GM12878 (cell line): ENCODE results near the gene ST13. TPM values are rescaled to one million over a fixed set of nuclear protein-coding genes. Genes with fewer than 3 reads are reported as not detected.

Experiments
- ATAC-seq: fragments of 200-7000 bp; cut with Tn5 transposase; 3 replicates; pipeline ENCODE4 v1.9.1; 2020; ENCODE audit warnings: mild to moderate bottlenecking, moderate library complexity
- BruUV-seq: library from RNA; stranded (reverse); fragments of 400-500 nt; replicated peaks from 2 replicates; lab custom pipeline; 2021; lab: Mats Ljungman, UMichigan
- CTCF ChIA-PET: fragments of 300-600 bp; sonication (Branson Sonifier 250); formaldehyde crosslinking; extraction: SDS; loops from one replicate; lab custom pipeline; 2021; ENCODE audit warnings: inconsistent platforms; lab: Yijun Ruan, JAX
- POLR2A ChIA-PET: fragments of 350-600 bp; formaldehyde crosslinking; extraction: SDS; loops from one replicate; lab custom pipeline; 2021; ENCODE audit warnings: inconsistent platforms; lab: Charles Lee
- RAD21 ChIA-PET: fragments of 300-600 bp; sonication (Branson Sonifier 250); formaldehyde crosslinking; loops from one replicate; lab custom pipeline; 2023; ENCODE audit warnings: antibody characterized with exemption; ENCODE audit not compliant: unreplicated experiment; lab: Charles Lee
- SMC1A ChIA-PET: fragments of 300-600 bp; sonication (Branson Sonifier 250); formaldehyde crosslinking; loops from one replicate; lab custom pipeline; 2023; ENCODE audit not compliant: unreplicated experiment, uncharacterized antibody; lab: Charles Lee
- DNase-seq: peaks from one replicate; pipeline ENCODE4 v3.0.0-alpha.2; 2011; ENCODE audit warnings: low read depth, low spot score
- FAIRE-seq: peaks from 3 replicates; lab custom pipeline; 2011; peaks lifted over from hg19 to GRCh38; lab: Jason Lieb, UNC
- H2AFZ ChIP-seq: 2 replicates; pipeline ENCODE4 v1.6.0; 2011; ENCODE audit warnings: low read depth, low read length, control low read depth; ENCODE audit not compliant: control insufficient read depth
- H3K27ac ChIP-seq: 2 replicates; pipeline ENCODE4 v1.5.1; 2011; ENCODE audit warnings: control low read depth; ENCODE audit not compliant: control insufficient read depth, insufficient read depth
- H3K27me3 ChIP-seq, 2 experiments: replicated peaks in 1 of 2; 2 replicates each; pipeline versions ENCODE4 v1.6.0 to v1.6.1; 2011; ENCODE audit warnings: low read length in 1 of 2; ENCODE audit not compliant: control insufficient read depth in 2 of 2, insufficient read depth in 2 of 2
- H3K36me3 ChIP-seq, 2 experiments: 2 replicates each; pipeline ENCODE4 v1.5.1; 2011; ENCODE audit warnings: low read length in 1 of 2; ENCODE audit not compliant: control insufficient read depth in 2 of 2, insufficient read depth in 2 of 2
- H3K4me1 ChIP-seq: 2 replicates; pipeline ENCODE4 v1.6.1; 2011; ENCODE audit warnings: mild to moderate bottlenecking, low read length, moderate library complexity, mixed read lengths; ENCODE audit not compliant: control insufficient read depth, insufficient read depth
- H3K4me2 ChIP-seq: 2 replicates; pipeline ENCODE4 v1.6.0; 2011; ENCODE audit warnings: control low read depth; ENCODE audit not compliant: control insufficient read depth, insufficient read depth
- H3K4me3 ChIP-seq: fragments of 200-600 bp; sonication (generic); 2 replicates; pipeline ENCODE4 v1.5.1; 2016
- H3K79me2 ChIP-seq: 2 replicates; pipeline ENCODE4 v1.6.0; 2011; ENCODE audit warnings: low read length; ENCODE audit not compliant: control insufficient read depth, insufficient read depth
- H3K9ac ChIP-seq: 2 replicates; pipeline ENCODE4 v1.8.0; 2011; ENCODE audit warnings: low read length, control low read depth, mixed read lengths; ENCODE audit not compliant: control insufficient read depth, insufficient read depth
- H3K9me3 ChIP-seq: replicated peaks from 3 replicates; pipeline ENCODE4 v1.5.1; 2011; ENCODE audit warnings: mild to moderate bottlenecking, low read length; ENCODE audit not compliant: control insufficient read depth, insufficient read depth
- H4K20me1 ChIP-seq: 2 replicates; pipeline ENCODE4 v1.6.0; 2011; ENCODE audit not compliant: control insufficient read depth, insufficient read depth
- GABPA ChIP-seq: IDR thresholded peaks from 2 replicates; pipeline ENCODE4 v1.6.1; 2014; ENCODE audit warnings: antibody characterized with exemption, low read depth, mild to moderate bottlenecking, inconsistent platforms
- KDM1A ChIP-seq: fragments of 200-600 bp; sonication (generic); IDR thresholded peaks from 2 replicates; pipeline ENCODE4 v1.6.1; 2016; ENCODE audit warnings: borderline replicate concordance
- MTA3 ChIP-seq: IDR thresholded peaks from 2 replicates; pipeline ENCODE4 v1.6.1; 2012; ENCODE audit warnings: low read length, inconsistent platforms, borderline replicate concordance
- POLR2AphosphoS2 ChIP-seq: IDR thresholded peaks from 2 replicates; pipeline ENCODE4 v1.6.1; 2011; ENCODE audit warnings: low read depth, mild to moderate bottlenecking, low read length, improper control_type of control experiment, moderate library complexity
- SMARCA5 ChIP-seq: fragments of 450-650 bp; IDR thresholded peaks from 2 replicates; pipeline ENCODE4 v1.6.1; 2017; ENCODE audit warnings: mild to moderate bottlenecking
- SP1 ChIP-seq: IDR thresholded peaks from one replicate; pipeline ENCODE4 v1.6.1; 2011; ENCODE audit warnings: low read depth, low read length
- SRF ChIP-seq, 2 experiments: IDR thresholded peaks; 2 replicates each; pipeline ENCODE4 v1.6.1; 2011; ENCODE audit warnings: low read depth in 2 of 2, low read length in 2 of 2, mild to moderate bottlenecking in 1 of 2, moderate library complexity in 1 of 2
- SUZ12 ChIP-seq: fragments of 200-600 bp; sonication (generic); IDR thresholded peaks from one replicate; pipeline ENCODE4 v1.6.1; 2018; ENCODE audit warnings: antibody characterized with exemption, mild to moderate bottlenecking; ENCODE audit not compliant: unreplicated experiment
- WGBS: methylation state at CpG from one replicate; pipeline ENCODE4 v1.1.6; 2016; ENCODE audit warnings: low lambda C conversion rate; ENCODE audit not compliant: insufficient replicate concordance, insufficient coverage; ENCODE audit errors: missing lambda C conversion rate; 5-methylcytosine and 5-hydroxymethylcytosine counted together
- in situ Hi-C: fragments of 300-500 bp; cut with MboI; formaldehyde crosslinking; loops from 9 replicates; pipeline ENCODE4 v1.14.3; 2018; ENCODE audit warnings: mixed read lengths
- intact Hi-C: fragments of 100-400 bp; cut with micrococcal nuclease; formaldehyde crosslinking; loops from one replicate; pipeline ENCODE4 v1.14.2; 2022; ENCODE audit not compliant: unreplicated experiment
- polyA plus RNA-seq, 11 experiments: library from polyadenylated mRNA; depleted of rRNA in 4 of 11; unstranded in 6 of 11; stranded (reverse) in 5 of 11; fragments of >200 nt; fragmentation: Nextera tagmentation in 4 of 11; fragmentation: Illumina TruSeq in 1 of 11; extraction: Ambion mirVana in 4 of 11; extraction: Trizol in 1 of 11; gene quantifications; 1 replicate in 1 of 11; 2 replicates in 10 of 11; pipeline versions ENCODE4 v1.2.1 to v1.2.3, GENCODE V29; 2011 to 2016; ENCODE audit warnings: inconsistent platforms in 2 of 11, missing spikeins in 2 of 11, low read depth in 1 of 11
- total RNA-seq, 4 experiments: library from RNA; depleted of rRNA in 3 of 4; stranded (reverse); fragments of >200 nt in 3 of 4; fragmentation: Illumina TruSeq in 1 of 4; extraction: Trizol in 1 of 4; gene quantifications; 2 replicates each; pipeline versions ENCODE4 v1.2.1 to v1.2.3, GENCODE V29; 2013 to 2021
- TF ChIP-seq, protein P1 (sequence below): fragments of 150-350 bp; IDR thresholded peaks from 2 replicates; pipeline ENCODE4 v1.6.1; 2016; ENCODE audit warnings: low read depth, low read length
- TF ChIP-seq, protein P2 (sequence below): fragments of 450-650 bp; IDR thresholded peaks from 2 replicates; pipeline ENCODE4 v1.6.1; 2018; ENCODE audit warnings: mild to moderate bottlenecking, low read depth, moderate library complexity; ENCODE audit not compliant: partially characterized antibody

ST13 gene
- total and polyA plus RNA-seq, 10 of the 15 experiments (the other 5 are each of a cell fraction or from before 2014, with no cell fraction given): 52.5 to 286 (median 181) TPM

DNA sequence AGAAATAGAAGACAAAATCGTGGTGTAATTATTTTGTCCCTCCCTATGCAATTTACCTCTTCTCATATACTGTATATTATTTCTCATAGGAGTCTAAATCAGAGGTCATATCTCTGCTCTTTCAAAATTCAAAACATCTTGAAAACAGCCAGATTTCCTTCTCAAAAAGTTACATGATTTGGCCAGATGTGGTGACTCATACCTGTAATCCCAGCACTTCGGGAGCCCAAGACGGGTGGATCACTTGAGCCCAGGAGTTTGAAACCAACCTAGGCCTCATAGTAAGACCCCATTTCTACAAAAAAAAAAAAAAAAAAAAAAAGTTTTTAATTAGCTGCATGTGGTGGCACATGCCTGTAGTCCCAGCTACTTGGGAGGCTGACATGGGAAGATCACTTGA is 34.4 kb upstream of the ST13 start:
- CTCF ChIA-PET: interaction anchor here (1.9 kb wide), 2 partner anchors 8 to 32 kb away, joined by 7 to 9 read pairs; no protein-coding TSS in a partner anchor
- no peaks in the 10 kb centered on the region for H3K79me2 ChIP-seq
- RAD21 ChIA-PET: no interaction called here
- H3K4me3 ChIP-seq: no peak overlapping the region
- H2AFZ ChIP-seq: no peak overlapping the region
- intact Hi-C loops: loop anchor here (10.0 kb wide), 1 partner anchor 456 kb away; no protein-coding TSS in a partner anchor
- 87% methylated on average over 3 of the region's 3 CpGs for WGBS
- no peaks in the 10 kb centered on the region for H3K27me3 ChIP-seq
- peaks cover 0 to 6% of the 10 kb centered on the region in 2 experiments; a peak in 2 of 4 replicates for H3K36me3 ChIP-seq
- no TSS peak for BruUV-seq
- in situ Hi-C loops: loop anchor here (10.0 kb wide), 1 partner anchor 206 kb away; no protein-coding TSS in a partner anchor
- SMC1A ChIA-PET: interaction anchor here (0.8 to 1.1 kb wide), 2 partner anchors 12 to 245 kb away, joined by 3 to 4 read pairs; no protein-coding TSS in a partner anchor
- FAIRE-seq (no peak), ATAC-seq (no peak), DNase-seq (no peak)
- H3K27ac ChIP-seq: no peak overlapping the region
- no peaks in the 10 kb centered on the region for H3K4me1 ChIP-seq
- POLR2A ChIA-PET: interaction anchor here (0.6 kb wide), 2 partner anchors 12 to 48 kb away, joined by 3 read pairs; no protein-coding TSS in a partner anchor
- no peak overlapping the region for H3K4me2 ChIP-seq
- H4K20me1 ChIP-seq: no peaks in the 10 kb centered on the region
- no peak overlapping the region for H3K9ac ChIP-seq
- H3K9me3 ChIP-seq: no peaks in the 10 kb centered on the region
- TF ChIP-seq SRF (IDR thresholded peaks at IDR 0.05; ENCODE audit: low read depth in 2 of 2, low read length in 2 of 2): no peak

DNA sequence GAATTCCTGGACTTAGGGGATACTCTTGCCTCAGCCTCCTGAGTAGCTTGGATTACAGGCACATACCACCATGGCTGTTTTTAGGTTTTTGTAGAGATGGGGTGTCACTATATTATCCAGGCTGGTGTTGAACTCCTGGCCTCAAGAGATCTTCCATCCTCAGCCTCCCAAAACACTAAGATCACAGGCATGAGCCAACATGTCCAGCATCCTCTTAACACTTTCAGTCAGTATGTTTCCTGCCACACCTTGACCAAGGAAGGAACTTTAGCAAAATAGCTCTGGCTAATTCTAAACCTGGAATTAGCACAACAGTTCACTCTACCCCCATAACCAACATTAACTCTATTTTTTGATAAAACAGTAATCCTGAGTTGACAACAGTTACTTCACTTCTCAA is 32.7 kb upstream of the ST13 start:
- ChIA-PET POLR2A (no interaction called here), SMC1A (interaction anchor here (3.5 kb wide), 1 partner anchor 10 kb away, joined by 12 read pairs; no protein-coding TSS in a partner anchor), CTCF (interaction anchor here (0.6 to 1.9 kb wide), 3 partner anchors 10 to 372 kb away, joined by 3 to 9 read pairs (median 3); no protein-coding TSS in a partner anchor), RAD21 (interaction anchor here (2.0 kb wide), 1 partner anchor 10 kb away, joined by 7 read pairs; no protein-coding TSS in a partner anchor)
- Histone ChIP-seq H3K27ac (no peak overlapping the region), H3K4me1 (no peaks in the 10 kb centered on the region), H3K9ac (no peak overlapping the region), H3K36me3 (peaks cover 0 to 6% of the 10 kb centered on the region in 2 experiments; a peak in 2 of 4 replicates), H2AFZ (no peak overlapping the region), H3K9me3 (no peaks in the 10 kb centered on the region), H3K4me3 (no peak overlapping the region), H3K27me3 (no peaks in the 10 kb centered on the region), H3K79me2 (no peaks in the 10 kb centered on the region), H4K20me1 (no peaks in the 10 kb centered on the region), H3K4me2 (no peak overlapping the region)
- in situ Hi-C loops: no loop called here
- BruUV-seq: no TSS peak
- intact Hi-C loops: no loop called here
- no peak for FAIRE-seq
- no peak for ATAC-seq
- DNase-seq: no peak
- TF ChIP-seq SMARCA5 (no peak), GABPA (no peak), MTA3 (no peak), SRF (IDR thresholded peaks at IDR 0.05; ENCODE audit: low read depth in 2 of 2, low read length in 2 of 2) (no peak), KDM1A (no peak), POLR2AphosphoS2 (no peak), SP1 (no peak), SUZ12 (no peak)
- TF ChIP-seq, protein P1, sequence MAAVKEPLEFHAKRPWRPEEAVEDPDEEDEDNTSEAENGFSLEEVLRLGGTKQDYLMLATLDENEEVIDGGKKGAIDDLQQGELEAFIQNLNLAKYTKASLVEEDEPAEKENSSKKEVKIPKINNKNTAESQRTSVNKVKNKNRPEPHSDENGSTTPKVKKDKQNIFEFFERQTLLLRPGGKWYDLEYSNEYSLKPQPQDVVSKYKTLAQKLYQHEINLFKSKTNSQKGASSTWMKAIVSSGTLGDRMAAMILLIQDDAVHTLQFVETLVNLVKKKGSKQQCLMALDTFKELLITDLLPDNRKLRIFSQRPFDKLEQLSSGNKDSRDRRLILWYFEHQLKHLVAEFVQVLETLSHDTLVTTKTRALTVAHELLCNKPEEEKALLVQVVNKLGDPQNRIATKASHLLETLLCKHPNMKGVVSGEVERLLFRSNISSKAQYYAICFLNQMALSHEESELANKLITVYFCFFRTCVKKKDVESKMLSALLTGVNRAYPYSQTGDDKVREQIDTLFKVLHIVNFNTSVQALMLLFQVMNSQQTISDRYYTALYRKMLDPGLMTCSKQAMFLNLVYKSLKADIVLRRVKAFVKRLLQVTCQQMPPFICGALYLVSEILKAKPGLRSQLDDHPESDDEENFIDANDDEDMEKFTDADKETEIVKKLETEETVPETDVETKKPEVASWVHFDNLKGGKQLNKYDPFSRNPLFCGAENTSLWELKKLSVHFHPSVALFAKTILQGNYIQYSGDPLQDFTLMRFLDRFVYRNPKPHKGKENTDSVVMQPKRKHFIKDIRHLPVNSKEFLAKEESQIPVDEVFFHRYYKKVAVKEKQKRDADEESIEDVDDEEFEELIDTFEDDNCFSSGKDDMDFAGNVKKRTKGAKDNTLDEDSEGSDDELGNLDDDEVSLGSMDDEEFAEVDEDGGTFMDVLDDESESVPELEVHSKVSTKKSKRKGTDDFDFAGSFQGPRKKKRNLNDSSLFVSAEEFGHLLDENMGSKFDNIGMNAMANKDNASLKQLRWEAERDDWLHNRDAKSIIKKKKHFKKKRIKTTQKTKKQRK: no peak
- TF ChIP-seq, protein P2, sequence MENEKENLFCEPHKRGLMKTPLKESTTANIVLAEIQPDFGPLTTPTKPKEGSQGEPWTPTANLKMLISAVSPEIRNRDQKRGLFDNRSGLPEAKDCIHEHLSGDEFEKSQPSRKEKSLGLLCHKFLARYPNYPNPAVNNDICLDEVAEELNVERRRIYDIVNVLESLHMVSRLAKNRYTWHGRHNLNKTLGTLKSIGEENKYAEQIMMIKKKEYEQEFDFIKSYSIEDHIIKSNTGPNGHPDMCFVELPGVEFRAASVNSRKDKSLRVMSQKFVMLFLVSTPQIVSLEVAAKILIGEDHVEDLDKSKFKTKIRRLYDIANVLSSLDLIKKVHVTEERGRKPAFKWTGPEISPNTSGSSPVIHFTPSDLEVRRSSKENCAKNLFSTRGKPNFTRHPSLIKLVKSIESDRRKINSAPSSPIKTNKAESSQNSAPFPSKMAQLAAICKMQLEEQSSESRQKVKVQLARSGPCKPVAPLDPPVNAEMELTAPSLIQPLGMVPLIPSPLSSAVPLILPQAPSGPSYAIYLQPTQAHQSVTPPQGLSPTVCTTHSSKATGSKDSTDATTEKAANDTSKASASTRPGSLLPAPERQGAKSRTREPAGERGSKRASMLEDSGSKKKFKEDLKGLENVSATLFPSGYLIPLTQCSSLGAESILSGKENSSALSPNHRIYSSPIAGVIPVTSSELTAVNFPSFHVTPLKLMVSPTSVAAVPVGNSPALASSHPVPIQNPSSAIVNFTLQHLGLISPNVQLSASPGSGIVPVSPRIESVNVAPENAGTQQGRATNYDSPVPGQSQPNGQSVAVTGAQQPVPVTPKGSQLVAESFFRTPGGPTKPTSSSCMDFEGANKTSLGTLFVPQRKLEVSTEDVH: no peak
